ENCODE measurements around the gene CHID1. TPM values are rescaled to one million over a fixed set of nuclear protein-coding genes. Genes with fewer than 3 reads are reported as not detected.

CHID1 gene
- total RNA-seq, 2 experiments from 2014 or later = 51.8 to 56.3 TPM

GRCh38 chr11:945986-946385 is 35.4 kb upstream of the CHID1 start:
- intact Hi-C loops (cut with micrococcal nuclease) = no loop called here
- Mint-ChIP-seq H3K36me3 (ENCODE audit: low read depth) (peaks cover 28% of the 10 kb centered on the region), H3K27ac (no peak overlapping the region), H3K4me1 (ENCODE audit: low read depth) (peaks cover 13% of the 10 kb centered on the region), H3K27me3 (ENCODE audit: low read depth) (no peaks in the 10 kb centered on the region), H3K4me3 (no peak overlapping the region), H3K9me3 (peaks cover 20% of the 10 kb centered on the region)
- DNase-seq = no peak
- CTCF ChIA-PET = interaction anchor here (1.2 kb wide), 1 partner anchor 10 kb away, joined by 3 read pairs; no protein-coding TSS in a partner anchor

- no peak for DNase-seq
- Mint-ChIP-seq H3K9me3 (peaks cover 18% of the 10 kb centered on the region), H3K4me1 (ENCODE audit: low read depth) (peaks cover 24% of the 10 kb centered on the region), H3K27me3 (ENCODE audit: low read depth) (no peaks in the 10 kb centered on the region), H3K36me3 (ENCODE audit: low read depth) (peaks cover 27% of the 10 kb centered on the region), H3K27ac (no peak overlapping the region), H3K4me3 (no peak overlapping the region)
- CTCF ChIA-PET = interaction anchor here (1.2 kb wide), 1 partner anchor 11 kb away, joined by 3 read pairs; no protein-coding TSS in a partner anchor
- intact Hi-C loops (cut with micrococcal nuclease) = no loop called here
Measured at GRCh38 chr11:944711-945470, 34.3 kb upstream of the CHID1 start.

GRCh38 chr11:942823-943222 is 32.2 kb upstream of the CHID1 start:
- peaks cover 38% of the 10 kb centered on the region for H3K4me1 Mint-ChIP-seq (ENCODE audit: low read depth)
- CTCF ChIA-PET = interaction anchor here (0.7 kb wide), 2 partner anchors 18 to 219 kb away, joined by 3 to 5 read pairs; no protein-coding TSS in a partner anchor
- peak overlapping the region; percentile 60 for H3K27ac Mint-ChIP-seq
- peaks cover 1% of the 10 kb centered on the region for H3K9me3 Mint-ChIP-seq
- H3K4me3 Mint-ChIP-seq = no peak overlapping the region
- intact Hi-C loops (cut with micrococcal nuclease) = no loop called here
- no peaks in the 10 kb centered on the region for H3K27me3 Mint-ChIP-seq (ENCODE audit: low read depth)
- peaks cover 11% of the 10 kb centered on the region for H3K36me3 Mint-ChIP-seq (ENCODE audit: low read depth)
- no peak for DNase-seq

GRCh38 chr11:940496-941135 is 30.0 kb upstream of the CHID1 start:
- H3K9me3 Mint-ChIP-seq = no peaks in the 10 kb centered on the region
- H3K4me3 Mint-ChIP-seq = peak overlapping the region; percentile 34
- H3K36me3 Mint-ChIP-seq (ENCODE audit: low read depth) = peaks cover 7% of the 10 kb centered on the region
- peaks cover 51% of the 10 kb centered on the region for H3K4me1 Mint-ChIP-seq (ENCODE audit: low read depth)
- H3K27me3 Mint-ChIP-seq (ENCODE audit: low read depth) = no peaks in the 10 kb centered on the region
- H3K27ac Mint-ChIP-seq = peak overlapping the region; percentile 63
- CTCF ChIA-PET = interaction anchor here (1.3 kb wide), 1 partner anchor 92 kb away, joined by 3 read pairs; no protein-coding TSS in a partner anchor
- intact Hi-C loops (cut with micrococcal nuclease) = no loop called here
- no peak for DNase-seq

GRCh38 chr11:937841-938261 is 27.2 kb upstream of the CHID1 start:
- no peak overlapping the region for H3K4me3 Mint-ChIP-seq
- peaks cover 3% of the 10 kb centered on the region for H3K36me3 Mint-ChIP-seq (ENCODE audit: low read depth)
- H3K27ac Mint-ChIP-seq = no peak overlapping the region
- H3K9me3 Mint-ChIP-seq = no peaks in the 10 kb centered on the region
- DNase-seq = peak; percentile 25
- CTCF ChIA-PET = no interaction called here
- H3K27me3 Mint-ChIP-seq (ENCODE audit: low read depth) = no peaks in the 10 kb centered on the region
- H3K4me1 Mint-ChIP-seq (ENCODE audit: low read depth) = peaks cover 69% of the 10 kb centered on the region
- intact Hi-C loops (cut with micrococcal nuclease) = no loop called here

GRCh38 chr11:936199-936598 is 25.6 kb upstream of the CHID1 start:
- Mint-ChIP-seq H3K9me3 (no peaks in the 10 kb centered on the region), H3K36me3 (ENCODE audit: low read depth) (peaks cover 5% of the 10 kb centered on the region), H3K27ac (no peak overlapping the region), H3K4me3 (no peak overlapping the region), H3K4me1 (ENCODE audit: low read depth) (peaks cover 72% of the 10 kb centered on the region), H3K27me3 (ENCODE audit: low read depth) (no peaks in the 10 kb centered on the region)
- no peak for DNase-seq
- intact Hi-C loops (cut with micrococcal nuclease) = no loop called here
- CTCF ChIA-PET = interaction anchor here (0.9 kb wide), 1 partner anchor 9 kb away, joined by 3 read pairs; no protein-coding TSS in a partner anchor

GRCh38 chr11:934527-934926 is 23.9 kb upstream of the CHID1 start:
- H3K36me3 Mint-ChIP-seq (ENCODE audit: low read depth) = peaks cover 3% of the 10 kb centered on the region
- H3K4me3 Mint-ChIP-seq = no peak overlapping the region
- DNase-seq = no peak
- peaks cover 61% of the 10 kb centered on the region for H3K4me1 Mint-ChIP-seq (ENCODE audit: low read depth)
- H3K9me3 Mint-ChIP-seq = no peaks in the 10 kb centered on the region
- intact Hi-C loops (cut with micrococcal nuclease) = no loop called here
- CTCF ChIA-PET = interaction anchor here (2.2 kb wide), 1 partner anchor 10 kb away, joined by 13 read pairs; no protein-coding TSS in a partner anchor
- no peak overlapping the region for H3K27ac Mint-ChIP-seq
- H3K27me3 Mint-ChIP-seq (ENCODE audit: low read depth) = no peaks in the 10 kb centered on the region

GRCh38 chr11:933936-934335 is 23.3 kb upstream of the CHID1 start:
- DNase-seq = no peak
- intact Hi-C loops (cut with micrococcal nuclease) = no loop called here
- Mint-ChIP-seq H3K4me3 (no peak overlapping the region), H3K27me3 (ENCODE audit: low read depth) (no peaks in the 10 kb centered on the region), H3K36me3 (ENCODE audit: low read depth) (peaks cover 3% of the 10 kb centered on the region), H3K27ac (no peak overlapping the region), H3K9me3 (no peaks in the 10 kb centered on the region), H3K4me1 (ENCODE audit: low read depth) (peaks cover 64% of the 10 kb centered on the region)
- CTCF ChIA-PET = interaction anchor here (2.2 kb wide), 1 partner anchor 9 kb away, joined by 13 read pairs; no protein-coding TSS in a partner anchor

- no peak overlapping the region for H3K27ac Mint-ChIP-seq
- no peak for DNase-seq
- H3K9me3 Mint-ChIP-seq = no peaks in the 10 kb centered on the region
- CTCF ChIA-PET = interaction anchor here (2.2 kb wide), 1 partner anchor 9 kb away, joined by 13 read pairs; no protein-coding TSS in a partner anchor
- H3K4me1 Mint-ChIP-seq (ENCODE audit: low read depth) = peaks cover 66% of the 10 kb centered on the region
- intact Hi-C loops (cut with micrococcal nuclease) = no loop called here
- H3K27me3 Mint-ChIP-seq (ENCODE audit: low read depth) = no peaks in the 10 kb centered on the region
- peaks cover 3% of the 10 kb centered on the region for H3K36me3 Mint-ChIP-seq (ENCODE audit: low read depth)
- H3K4me3 Mint-ChIP-seq = no peak overlapping the region
Measured at GRCh38 chr11:933142-933851, 22.7 kb upstream of the CHID1 start.

GRCh38 chr11:932435-932834 is 21.8 kb upstream of the CHID1 start:
- H3K4me3 Mint-ChIP-seq = no peak overlapping the region
- no peaks in the 10 kb centered on the region for H3K27me3 Mint-ChIP-seq (ENCODE audit: low read depth)
- no peak for DNase-seq
- no peaks in the 10 kb centered on the region for H3K9me3 Mint-ChIP-seq
- intact Hi-C loops (cut with micrococcal nuclease) = no loop called here
- CTCF ChIA-PET = no interaction called here
- no peak overlapping the region for H3K27ac Mint-ChIP-seq
- H3K36me3 Mint-ChIP-seq (ENCODE audit: low read depth) = peaks cover 3% of the 10 kb centered on the region
- H3K4me1 Mint-ChIP-seq (ENCODE audit: low read depth) = peaks cover 65% of the 10 kb centered on the region

GRCh38 chr11:931385-931784 is 20.8 kb upstream of the CHID1 start:
- Mint-ChIP-seq H3K4me3 (no peak overlapping the region), H3K9me3 (no peaks in the 10 kb centered on the region), H3K36me3 (ENCODE audit: low read depth) (peaks cover 8% of the 10 kb centered on the region), H3K4me1 (ENCODE audit: low read depth) (peaks cover 66% of the 10 kb centered on the region), H3K27me3 (ENCODE audit: low read depth) (no peaks in the 10 kb centered on the region), H3K27ac (no peak overlapping the region)
- DNase-seq = no peak
- intact Hi-C loops (cut with micrococcal nuclease) = no loop called here
- CTCF ChIA-PET = no interaction called here

- Mint-ChIP-seq H3K9me3 (no peaks in the 10 kb centered on the region), H3K4me3 (no peak overlapping the region), H3K27me3 (ENCODE audit: low read depth) (no peaks in the 10 kb centered on the region), H3K4me1 (ENCODE audit: low read depth) (peaks cover 59% of the 10 kb centered on the region), H3K36me3 (ENCODE audit: low read depth) (peaks cover 8% of the 10 kb centered on the region), H3K27ac (no peak overlapping the region)
- CTCF ChIA-PET = interaction anchor here (1.6 kb wide), 1 partner anchor 122 kb away, joined by 5 read pairs; no protein-coding TSS in a partner anchor
- no peak for DNase-seq
- intact Hi-C loops (cut with micrococcal nuclease) = loop anchor here (5.0 kb wide), 2 partner anchors 43 to 87 kb away; partner anchors contain the start of genes POLR2L and TSPAN4
Measured at GRCh38 chr11:929405-929804, 18.8 kb upstream of the CHID1 start.
